ENCODE data around the gene FARP1.

FARP1 gene

DNA sequence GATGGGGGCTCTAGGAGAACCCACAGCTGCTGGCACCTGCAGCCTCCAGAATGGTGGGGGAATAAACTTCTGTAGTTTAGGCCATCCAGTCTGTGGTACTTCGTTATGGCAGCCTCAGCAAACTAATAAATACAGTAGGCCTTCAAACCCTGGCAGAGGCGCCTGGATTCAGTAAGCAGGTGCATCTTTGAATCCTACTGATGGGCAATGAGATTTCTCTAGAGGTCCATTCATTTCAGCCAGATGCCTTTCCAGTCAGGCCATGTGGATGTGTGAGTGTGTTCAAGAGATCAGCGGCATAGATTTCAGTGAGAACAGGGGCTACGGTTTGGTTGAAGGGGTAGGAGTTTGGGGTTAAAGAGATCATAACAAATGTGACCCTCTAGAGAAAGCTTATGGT lies 217.7 kb downstream of the FARP1 start:
- no peak for TF ChIP-seq RAD21 (IDR thresholded peaks at IDR 0.05; ENCODE audit: low read depth)
- TF ChIP-seq, protein P1, sequence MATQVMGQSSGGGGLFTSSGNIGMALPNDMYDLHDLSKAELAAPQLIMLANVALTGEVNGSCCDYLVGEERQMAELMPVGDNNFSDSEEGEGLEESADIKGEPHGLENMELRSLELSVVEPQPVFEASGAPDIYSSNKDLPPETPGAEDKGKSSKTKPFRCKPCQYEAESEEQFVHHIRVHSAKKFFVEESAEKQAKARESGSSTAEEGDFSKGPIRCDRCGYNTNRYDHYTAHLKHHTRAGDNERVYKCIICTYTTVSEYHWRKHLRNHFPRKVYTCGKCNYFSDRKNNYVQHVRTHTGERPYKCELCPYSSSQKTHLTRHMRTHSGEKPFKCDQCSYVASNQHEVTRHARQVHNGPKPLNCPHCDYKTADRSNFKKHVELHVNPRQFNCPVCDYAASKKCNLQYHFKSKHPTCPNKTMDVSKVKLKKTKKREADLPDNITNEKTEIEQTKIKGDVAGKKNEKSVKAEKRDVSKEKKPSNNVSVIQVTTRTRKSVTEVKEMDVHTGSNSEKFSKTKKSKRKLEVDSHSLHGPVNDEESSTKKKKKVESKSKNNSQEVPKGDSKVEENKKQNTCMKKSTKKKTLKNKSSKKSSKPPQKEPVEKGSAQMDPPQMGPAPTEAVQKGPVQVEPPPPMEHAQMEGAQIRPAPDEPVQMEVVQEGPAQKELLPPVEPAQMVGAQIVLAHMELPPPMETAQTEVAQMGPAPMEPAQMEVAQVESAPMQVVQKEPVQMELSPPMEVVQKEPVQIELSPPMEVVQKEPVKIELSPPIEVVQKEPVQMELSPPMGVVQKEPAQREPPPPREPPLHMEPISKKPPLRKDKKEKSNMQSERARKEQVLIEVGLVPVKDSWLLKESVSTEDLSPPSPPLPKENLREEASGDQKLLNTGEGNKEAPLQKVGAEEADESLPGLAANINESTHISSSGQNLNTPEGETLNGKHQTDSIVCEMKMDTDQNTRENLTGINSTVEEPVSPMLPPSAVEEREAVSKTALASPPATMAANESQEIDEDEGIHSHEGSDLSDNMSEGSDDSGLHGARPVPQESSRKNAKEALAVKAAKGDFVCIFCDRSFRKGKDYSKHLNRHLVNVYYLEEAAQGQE (IDR thresholded peaks at IDR 0.05; ENCODE audit: low read depth) = no peak

- TF ChIP-seq FOXM1 (IDR thresholded peaks at IDR 0.05; ENCODE audit: borderline replicate concordance, low read depth) (no peak), TEAD4 (IDR thresholded peaks at IDR 0.05) (no peak), EGR1 (IDR thresholded peaks at IDR 0.05) (no peak), CEBPB (IDR thresholded peaks at IDR 0.05) (no peak), YY1 (IDR thresholded peaks at IDR 0.05; ENCODE audit: low read depth) (no peak), ZBTB7A (IDR thresholded peaks at IDR 0.05; ENCODE audit: low read depth) (no peak), NFIC (IDR thresholded peaks at IDR 0.05) (no peak), RAD21 (IDR thresholded peaks at IDR 0.05; ENCODE audit: low read depth) (no peak), USF1 (IDR thresholded peaks at IDR 0.05) (no peak), TAF1 (IDR thresholded peaks at IDR 0.05; ENCODE audit: low read depth) (no peak), CREB1 (IDR thresholded peaks at IDR 0.05; ENCODE audit: low read depth) (no peak), EP300 (IDR thresholded peaks at IDR 0.05; ENCODE audit: borderline replicate concordance) (no peak), TCF12 (IDR thresholded peaks at IDR 0.05; ENCODE audit: low read depth) (no peak)
- TF ChIP-seq, protein P2, sequence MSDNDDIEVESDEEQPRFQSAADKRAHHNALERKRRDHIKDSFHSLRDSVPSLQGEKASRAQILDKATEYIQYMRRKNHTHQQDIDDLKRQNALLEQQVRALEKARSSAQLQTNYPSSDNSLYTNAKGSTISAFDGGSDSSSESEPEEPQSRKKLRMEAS (IDR thresholded peaks at IDR 0.05) = no peak
- TF ChIP-seq, protein P1 (IDR thresholded peaks at IDR 0.05; ENCODE audit: low read depth) = no peak
Observed at GRCh38 chr13:98363326-98363725, 220.4 kb downstream of the FARP1 start.

GRCh38 chr13:98364179-98364578 lies 221.3 kb downstream of the FARP1 start:
- no peak for TF ChIP-seq ZBTB7A (IDR thresholded peaks at IDR 0.05; ENCODE audit: low read depth)
- no peak for TF ChIP-seq EGR1 (IDR thresholded peaks at IDR 0.05)
- no peak for TF ChIP-seq TCF12 (IDR thresholded peaks at IDR 0.05; ENCODE audit: low read depth)
- no peak for TF ChIP-seq NFIC (IDR thresholded peaks at IDR 0.05)
- no peak for TF ChIP-seq CREB1 (IDR thresholded peaks at IDR 0.05; ENCODE audit: low read depth)
- TF ChIP-seq YY1 (IDR thresholded peaks at IDR 0.05; ENCODE audit: low read depth) = no peak

DNA sequence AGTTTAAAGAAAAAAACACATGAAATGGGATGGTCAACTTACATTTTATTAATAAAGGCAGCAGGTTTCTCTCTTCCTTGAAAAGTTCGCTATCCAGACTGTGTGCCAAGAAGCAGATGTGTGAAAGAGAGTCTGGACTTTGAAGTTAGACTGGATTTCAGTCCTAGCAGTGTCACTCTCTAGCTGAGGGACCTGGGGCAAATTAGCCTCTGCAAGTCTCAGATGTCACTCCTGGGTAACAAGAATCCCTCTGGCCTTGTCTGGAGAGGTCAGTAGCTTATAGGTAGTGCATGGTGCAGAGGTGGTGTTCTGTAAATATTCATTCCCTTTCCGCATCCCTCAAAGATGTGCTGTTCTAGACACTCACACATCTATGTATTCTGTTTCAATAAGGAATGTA lies 221.8 kb downstream of the FARP1 start:
- TF ChIP-seq USF1 (IDR thresholded peaks at IDR 0.05) = no peak

GRCh38 chr13:98365302-98365701 lies 222.4 kb downstream of the FARP1 start:
- TF ChIP-seq ZBTB7A (IDR thresholded peaks at IDR 0.05; ENCODE audit: low read depth) = no peak
- no peak for TF ChIP-seq TCF12 (IDR thresholded peaks at IDR 0.05; ENCODE audit: low read depth)
- TF ChIP-seq CREB1 (IDR thresholded peaks at IDR 0.05; ENCODE audit: low read depth) = no peak
- TF ChIP-seq TEAD4 (IDR thresholded peaks at IDR 0.05) = no peak
- TF ChIP-seq, protein P2 (IDR thresholded peaks at IDR 0.05) = no peak
- TF ChIP-seq FOXM1 (IDR thresholded peaks at IDR 0.05; ENCODE audit: borderline replicate concordance, low read depth) = no peak
- TF ChIP-seq YY1 (IDR thresholded peaks at IDR 0.05; ENCODE audit: low read depth) = no peak
- no peak for TF ChIP-seq NFIC (IDR thresholded peaks at IDR 0.05)
- no peak for TF ChIP-seq EP300 (IDR thresholded peaks at IDR 0.05; ENCODE audit: borderline replicate concordance)
- no peak for TF ChIP-seq USF1 (IDR thresholded peaks at IDR 0.05)
- TF ChIP-seq TAF1 (IDR thresholded peaks at IDR 0.05; ENCODE audit: low read depth) = no peak
- TF ChIP-seq EGR1 (IDR thresholded peaks at IDR 0.05) = no peak
- TF ChIP-seq, protein P1 (IDR thresholded peaks at IDR 0.05; ENCODE audit: low read depth) = no peak
- TF ChIP-seq RAD21 (IDR thresholded peaks at IDR 0.05; ENCODE audit: low read depth) = no peak
- no peak for TF ChIP-seq CEBPB (IDR thresholded peaks at IDR 0.05)
